B cell (primary cell): Measurements from ENCODE around the gene IL12A.

Experiments used
- CTCF ChIP-seq: fragments of 200-600 bp; IDR thresholded peaks from one replicate; pipeline ENCODE4 v1.8.0; 2022; ENCODE audit warnings: antibody characterized with exemption, mild to moderate bottlenecking
- EZH2 ChIP-seq: IDR thresholded peaks from 2 replicates; pipeline ENCODE4 v1.6.1; 2012; ENCODE audit warnings: borderline replicate concordance, low read depth, mild to moderate bottlenecking, moderate library complexity, low read length; ENCODE audit not compliant: insufficient read depth, poor library complexity, severe bottlenecking

GRCh38 chr3:159953325-159954085, 35.1 kb upstream of the IL12A start:
- no peak for TF ChIP-seq CTCF
- no peak for TF ChIP-seq EZH2
